Duodenal mucosa (tissue), 2 donors: ENCODE measurements around the gene CA9.

ENCODE experiments used
- H3K27ac ChIP-seq: one replicate; pipeline ENCODE4 v1.7.0; 2013; ENCODE audit warnings: low read depth, low read length
- H3K27me3 ChIP-seq, 2 donors: one replicate each; pipeline ENCODE4 v1.7.0; 2013; ENCODE audit warnings: low read length in 2 of 2, control low read depth in 1 of 2; ENCODE audit not compliant: insufficient read depth in 2 of 2, control insufficient read depth in 1 of 2
- H3K36me3 ChIP-seq, 2 donors: one replicate each; pipeline ENCODE4 v1.7.0; 2013; ENCODE audit warnings: low read length in 2 of 2, control low read depth in 1 of 2; ENCODE audit not compliant: insufficient read depth in 2 of 2, control insufficient read depth in 1 of 2
- H3K4me1 ChIP-seq, 2 donors: one replicate each; pipeline ENCODE4 v1.7.0; 2013; ENCODE audit warnings: low read length in 2 of 2, control low read depth in 1 of 2; ENCODE audit not compliant: insufficient read depth in 2 of 2, control insufficient read depth in 1 of 2
- H3K4me3 ChIP-seq, 2 donors: one replicate each; pipeline ENCODE4 v1.7.0; 2013; ENCODE audit warnings: low read length in 2 of 2, low read depth in 1 of 2
- H3K9ac ChIP-seq, 2 donors: one replicate each; pipeline ENCODE4 v1.7.0; 2013; ENCODE audit warnings: low read length in 2 of 2, low read depth in 1 of 2
- H3K9me3 ChIP-seq, 2 donors: one replicate each; pipeline ENCODE4 v1.7.0; 2013; ENCODE audit warnings: low read length in 2 of 2, control low read depth in 1 of 2; ENCODE audit not compliant: control insufficient read depth in 1 of 2

Gene CA9

GRCh38 chr9:35727676-35728040, 53.9 kb downstream of the CA9 start:
- Histone ChIP-seq H3K4me3 (peak overlapping the region; percentile 55 to 93), H3K9ac (peak overlapping the region; percentile 51 to 55)

GRCh38 chr9:35728041-35728971, 54.6 kb downstream of the CA9 start:
- Histone ChIP-seq H3K27me3 (no peaks in the 10 kb centered on the region), H3K36me3 (peaks cover 22 to 27% of the 10 kb centered on the region in 2 donors), H3K27ac (peak overlapping the region; percentile 70), H3K9ac (peak overlapping the region; percentile 51 to 57), H3K4me3 (peak overlapping the region; percentile 55 to 93), H3K4me1 (peaks cover 55 to 62% of the 10 kb centered on the region in 2 donors), H3K9me3 (no peaks in the 10 kb centered on the region)

More at GRCh38 chr9:35727676-35728040, 53.9 kb downstream of the CA9 start:
- no peaks in the 10 kb centered on the region for H3K27me3 ChIP-seq
- peak overlapping the region; percentile 62 for H3K27ac ChIP-seq
- H3K36me3 ChIP-seq, result peaks cover 25 to 34% of the 10 kb centered on the region in 2 donors
- no peaks in the 10 kb centered on the region for H3K9me3 ChIP-seq
- H3K4me1 ChIP-seq, result peaks cover 50 to 56% of the 10 kb centered on the region in 2 donors

- Histone ChIP-seq H3K4me1 (peaks cover 63 to 68% of the 10 kb centered on the region in 2 donors), H3K27me3 (no peaks in the 10 kb centered on the region), H3K9me3 (no peaks in the 10 kb centered on the region), H3K4me3 (peak overlapping the region; percentile 89 to 93), H3K27ac (peak overlapping the region; percentile 38), H3K36me3 (peaks cover 14 to 19% of the 10 kb centered on the region in 2 donors), H3K9ac (peak overlapping the region; percentile 29 to 89)
Observed at GRCh38 chr9:35729101-35729500, 55.4 kb downstream of the CA9 start.

- H3K9me3 ChIP-seq, result no peaks in the 10 kb centered on the region
- H3K9ac ChIP-seq, result peak overlapping the region; percentile 89 to 97
- peak overlapping the region; percentile 97 for H3K27ac ChIP-seq
- H3K36me3 ChIP-seq, result peaks cover 6 to 14% of the 10 kb centered on the region in 2 donors
- peak overlapping the region; percentile 89 to 93 for H3K4me3 ChIP-seq
- H3K27me3 ChIP-seq, result no peaks in the 10 kb centered on the region
- peaks cover 68 to 69% of the 10 kb centered on the region in 2 donors for H3K4me1 ChIP-seq
Observed at GRCh38 chr9:35729700-35730485, 56.2 kb downstream of the CA9 start.

GRCh38 chr9:35730486-35730854, 56.7 kb downstream of the CA9 start:
- Histone ChIP-seq H3K27ac (peak overlapping the region; percentile 97), H3K4me3 (peak overlapping the region; percentile 89 to 93), H3K9me3 (no peaks in the 10 kb centered on the region), H3K9ac (peak overlapping the region; percentile 89 to 97), H3K27me3 (no peaks in the 10 kb centered on the region), H3K4me1 (peaks cover 66 to 69% of the 10 kb centered on the region in 2 donors), H3K36me3 (peaks cover 6 to 14% of the 10 kb centered on the region in 2 donors)
